ENCODE data around the gene CEP89. TPM values are rescaled to one million over a fixed set of nuclear protein-coding genes. Genes with fewer than 3 reads are reported as not detected.

CEP89 gene
- total RNA-seq, 1 donor from 2014 or later = 28.5 TPM

- ATAC-seq = no peak
- intact Hi-C loops (cut with DNase I) = no loop called here
- no peak for DNase-seq (ENCODE audit: low spot score)
These were observed 143.6 kb downstream of the CEP89 start for GRCh38 chr19:32828139-32828538.

Other genes with a start within 250 kb of the CEP89 start
- 0.89 TPM for gene SLC7A9, start 102.2 kb downstream of the CEP89 start, total RNA-seq
- gene FAAP24, start 284 bp upstream of the CEP89 start, total RNA-seq = 0.89 TPM
- gene RHPN2, start 92.9 kb upstream of the CEP89 start, total RNA-seq = 4.5 TPM
- 9.7 TPM for gene GPATCH1, start 109.2 kb upstream of the CEP89 start, total RNA-seq
- not detected for gene WDR88, start 160.2 kb upstream of the CEP89 start, total RNA-seq
- 21.7 TPM for gene LRP3, start 222.4 kb upstream of the CEP89 start, total RNA-seq